HG02981 (cell line): ENCODE data around the gene PPP1R9B.

Source experiments
- ATAC-seq: cut with Tn5 transposase; IDR thresholded peaks from one replicate; pipeline ENCODE4 v1.9.1; 2021; ENCODE audit warnings: mild to moderate bottlenecking, moderate library complexity; ENCODE audit not compliant: unreplicated experiment

The PPP1R9B gene

GRCh38 chr17:50110591-50111349 is 39.7 kb downstream of the PPP1R9B start:
- no peak for ATAC-seq

- no peak for ATAC-seq
Observed at GRCh38 chr17:50109785-50110184, 40.7 kb downstream of the PPP1R9B start.

GRCh38 chr17:50109207-50109606 is 41.3 kb downstream of the PPP1R9B start:
- ATAC-seq = no peak

- no peak for ATAC-seq
Observed at GRCh38 chr17:50108556-50108955, 41.9 kb downstream of the PPP1R9B start.

GRCh38 chr17:50107790-50108414 is 42.6 kb downstream of the PPP1R9B start:
- ATAC-seq = no peak

GRCh38 chr17:50106393-50107131 is 43.9 kb downstream of the PPP1R9B start:
- ATAC-seq = no peak

- no peak for ATAC-seq
Observed at GRCh38 chr17:50105811-50106210, 44.7 kb downstream of the PPP1R9B start.

- ATAC-seq = no peak
Observed at GRCh38 chr17:50103941-50104340, 46.5 kb downstream of the PPP1R9B start.

GRCh38 chr17:50103252-50103651 is 47.2 kb downstream of the PPP1R9B start:
- no peak for ATAC-seq

- no peak for ATAC-seq
Observed at GRCh38 chr17:50102164-50102991, 48.1 kb downstream of the PPP1R9B start.

GRCh38 chr17:50101346-50102163 is 48.9 kb downstream of the PPP1R9B start:
- ATAC-seq = no peak

- ATAC-seq = no peak
Observed at GRCh38 chr17:50100921-50101345, 49.5 kb downstream of the PPP1R9B start.

GRCh38 chr17:50100480-50100883 is 50.0 kb downstream of the PPP1R9B start:
- no peak for ATAC-seq

- no peak for ATAC-seq
Observed at GRCh38 chr17:50099003-50099402, 51.5 kb downstream of the PPP1R9B start.

GRCh38 chr17:50098583-50098982 is 51.9 kb downstream of the PPP1R9B start:
- ATAC-seq = no peak

- ATAC-seq = no peak
Observed at GRCh38 chr17:50097926-50098325, 52.6 kb downstream of the PPP1R9B start.

- ATAC-seq = no peak
Observed at GRCh38 chr17:50097455-50097854, 53.0 kb downstream of the PPP1R9B start.

- no peak for ATAC-seq
Observed at GRCh38 chr17:50096758-50097157, 53.7 kb downstream of the PPP1R9B start.

- ATAC-seq = no peak
Observed at GRCh38 chr17:50096092-50096491, 54.4 kb downstream of the PPP1R9B start.

GRCh38 chr17:50095626-50096037 is 54.8 kb downstream of the PPP1R9B start:
- no peak for ATAC-seq
